OCI-M1 (cell line): ENCODE measurements around the gene FAM107B.

Experiments
- DNase-seq: peaks from one replicate; lab custom pipeline; 2025; lab: John Stamatoyannopoulos, UW

FAM107B gene

DNA sequence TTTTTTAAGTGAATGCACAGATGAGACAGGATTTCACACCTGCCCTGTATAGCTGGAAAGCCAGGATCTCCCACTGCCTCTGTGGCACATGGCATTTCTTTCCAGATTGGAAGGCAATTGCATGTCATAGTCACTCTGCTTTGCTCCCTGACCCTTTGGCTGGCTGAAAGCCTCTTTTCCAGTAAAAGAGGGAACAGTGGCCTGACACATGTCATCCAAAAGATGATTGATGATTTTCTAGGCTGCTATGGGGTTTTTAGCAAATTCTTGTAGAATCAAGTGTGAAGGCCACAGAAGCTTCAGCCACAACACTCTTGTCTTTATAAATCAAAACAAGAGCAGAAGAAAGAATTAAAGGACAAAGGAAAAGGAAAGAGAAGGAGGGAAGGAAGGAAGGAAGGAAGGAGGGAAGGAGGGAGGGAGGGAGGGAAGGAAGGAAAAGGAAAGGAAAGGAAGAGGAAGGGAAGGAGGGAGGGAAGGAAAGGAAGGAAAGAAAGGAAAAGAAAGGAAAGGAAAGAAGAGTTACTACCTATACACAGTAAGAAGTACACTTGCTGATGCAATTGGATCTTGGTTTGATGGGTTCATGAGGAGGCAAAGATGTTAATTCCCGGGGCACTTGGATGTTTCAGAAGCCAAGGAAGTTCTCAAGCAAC lies 285.0 kb downstream of the FAM107B start:
- DNase-seq: no peak

- DNase-seq: no peak
Measured at GRCh38 chr10:14487488-14487883, 287.2 kb downstream of the FAM107B start.

GRCh38 chr10:14486777-14487487 lies 287.8 kb downstream of the FAM107B start:
- no peak for DNase-seq

- no peak for DNase-seq
Measured at GRCh38 chr10:14485986-14486385, 288.7 kb downstream of the FAM107B start.

DNA sequence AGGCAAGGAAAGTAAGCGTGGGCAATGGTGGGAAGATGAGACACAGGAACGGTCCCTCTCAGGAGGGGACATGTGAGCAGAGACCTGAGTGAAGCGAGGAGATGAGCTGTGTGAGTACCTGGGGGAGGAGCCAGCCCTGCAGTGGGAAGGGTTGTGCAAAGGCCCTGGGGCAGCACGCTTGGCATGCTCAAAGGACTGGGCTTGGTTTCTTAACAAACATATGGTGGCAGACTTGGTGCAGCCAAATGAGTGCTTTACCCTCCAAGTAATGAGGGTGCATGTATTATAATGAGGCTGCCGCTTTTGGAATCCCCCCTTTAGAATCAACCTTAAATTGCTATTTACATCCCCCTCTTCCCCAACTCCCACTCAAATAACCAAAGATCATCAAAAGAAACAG lies 291.3 kb downstream of the FAM107B start:
- DNase-seq: no peak

DNA sequence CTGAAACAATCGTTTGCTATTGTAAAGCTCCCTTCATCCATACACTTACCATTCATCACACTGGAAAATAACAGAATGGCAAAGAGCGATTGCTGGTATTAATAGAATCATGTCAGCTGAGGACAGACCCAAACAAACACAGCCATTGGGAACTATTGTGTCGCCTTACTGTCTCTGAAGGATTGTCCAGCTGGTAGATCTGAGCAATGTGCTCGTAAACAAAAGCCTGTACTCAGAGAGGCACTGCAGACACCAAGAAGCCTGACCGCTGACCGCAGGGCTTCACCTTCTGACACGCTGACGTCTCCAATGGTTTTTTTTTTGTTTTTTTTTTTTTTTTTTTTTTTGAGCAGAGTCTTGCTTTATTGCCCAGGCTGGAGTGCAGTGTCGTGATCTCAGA lies 292.9 kb downstream of the FAM107B start:
- no peak for DNase-seq

DNA sequence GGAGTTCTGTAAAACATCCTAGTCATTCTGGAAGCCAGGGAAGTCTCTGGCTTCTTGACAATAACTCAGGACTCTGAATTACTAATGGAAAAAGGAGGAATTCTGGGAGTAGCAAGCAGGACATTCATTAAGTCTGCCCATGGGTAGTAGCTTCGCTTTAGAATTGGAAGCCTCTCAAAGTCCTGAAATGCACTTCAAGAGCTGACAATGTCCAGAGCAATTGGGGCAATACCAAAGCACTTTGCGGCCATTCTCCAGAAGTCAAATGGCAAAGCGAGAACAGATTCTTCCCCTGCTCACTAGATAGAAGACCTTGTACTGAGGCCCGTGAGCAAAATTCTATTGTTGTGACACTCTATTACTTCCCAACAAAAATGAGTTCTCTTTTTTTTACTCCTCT lies 293.7 kb downstream of the FAM107B start:
- DNase-seq: no peak

DNA sequence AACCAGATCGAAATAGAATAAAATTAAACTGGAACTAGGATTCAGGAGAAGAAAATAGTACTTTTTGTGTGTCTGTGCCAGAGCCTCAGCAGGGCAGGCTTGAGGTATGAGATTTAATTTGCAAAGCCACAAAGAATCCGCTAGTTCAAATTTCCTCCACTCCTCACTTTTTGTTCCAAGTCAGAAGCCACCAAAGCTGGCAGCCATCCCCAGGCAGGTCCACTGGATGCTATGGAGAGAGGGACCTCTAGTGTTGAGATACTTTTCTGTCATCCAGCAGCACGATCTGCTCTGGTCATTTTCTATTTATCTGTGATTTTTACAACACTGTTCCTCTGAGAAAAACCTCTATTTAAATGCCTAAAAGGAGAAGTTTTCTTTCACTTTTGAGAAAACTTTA lies 296.1 kb downstream of the FAM107B start:
- DNase-seq: peak; percentile 27

DNA sequence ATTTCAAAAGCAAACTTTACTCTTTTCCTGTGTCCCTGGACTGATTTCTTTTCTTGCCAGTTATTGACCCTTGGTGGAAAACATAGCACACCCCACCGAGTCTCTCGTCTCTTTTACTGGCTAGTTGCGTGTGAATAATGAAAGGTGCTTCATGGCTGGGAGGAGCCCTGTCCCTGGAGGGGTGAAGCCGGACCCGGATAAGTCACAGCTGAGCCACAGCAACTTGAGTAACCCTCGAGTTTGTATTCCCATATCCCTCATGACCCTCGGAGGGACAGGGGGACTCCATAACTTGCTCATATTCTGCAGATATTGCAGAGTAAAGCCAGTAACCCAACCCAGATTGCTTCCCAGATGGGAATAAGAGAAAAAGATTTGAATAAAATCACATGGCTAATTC lies 296.5 kb downstream of the FAM107B start:
- DNase-seq: no peak

GRCh38 chr10:14477408-14477710 lies 297.3 kb downstream of the FAM107B start:
- no peak for DNase-seq

- no peak for DNase-seq
Measured at GRCh38 chr10:14476641-14477407, 297.9 kb downstream of the FAM107B start.

DNA sequence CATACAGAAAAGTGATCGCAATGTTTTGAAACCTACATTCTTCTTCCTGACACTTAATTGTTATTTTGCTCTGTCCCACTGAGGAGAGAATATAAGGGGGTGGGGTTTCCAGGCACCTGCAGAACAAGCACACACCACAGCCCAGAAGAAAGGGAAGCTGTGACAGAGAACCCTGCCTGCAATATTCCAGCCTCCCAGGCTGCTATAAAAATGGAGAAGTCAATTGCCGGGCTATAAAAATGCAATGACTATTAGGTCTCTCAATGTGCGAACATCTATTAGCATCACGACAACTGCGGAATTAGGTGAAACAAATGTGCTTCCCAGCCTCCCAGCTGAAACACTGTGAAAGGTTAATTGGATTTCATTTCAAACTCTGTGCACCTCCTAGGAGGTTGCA lies 298.7 kb downstream of the FAM107B start:
- no peak for DNase-seq

DNA sequence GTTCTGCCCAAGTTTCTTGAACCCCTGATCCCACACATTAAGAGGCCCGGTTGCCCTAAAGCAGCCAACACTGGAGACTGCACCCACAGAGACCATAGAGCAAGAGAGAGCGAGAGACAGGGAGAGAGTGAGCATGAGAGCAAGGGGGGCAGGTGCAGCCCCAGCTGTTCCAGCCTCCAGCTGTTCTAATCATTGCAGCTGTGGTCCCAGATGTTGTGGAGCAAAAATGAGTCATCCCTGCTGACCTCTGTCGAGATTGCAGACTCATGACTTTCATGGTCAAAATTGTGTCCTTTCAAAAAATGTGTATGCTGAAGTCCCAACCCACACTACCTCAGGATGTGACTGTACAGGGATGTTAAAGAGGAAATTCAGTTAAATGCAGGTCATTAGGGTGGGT lies 300.0 kb downstream of the FAM107B start:
- DNase-seq: no peak

GRCh38 chr10:14470920-14471319 lies 303.8 kb downstream of the FAM107B start:
- no peak for DNase-seq

DNA sequence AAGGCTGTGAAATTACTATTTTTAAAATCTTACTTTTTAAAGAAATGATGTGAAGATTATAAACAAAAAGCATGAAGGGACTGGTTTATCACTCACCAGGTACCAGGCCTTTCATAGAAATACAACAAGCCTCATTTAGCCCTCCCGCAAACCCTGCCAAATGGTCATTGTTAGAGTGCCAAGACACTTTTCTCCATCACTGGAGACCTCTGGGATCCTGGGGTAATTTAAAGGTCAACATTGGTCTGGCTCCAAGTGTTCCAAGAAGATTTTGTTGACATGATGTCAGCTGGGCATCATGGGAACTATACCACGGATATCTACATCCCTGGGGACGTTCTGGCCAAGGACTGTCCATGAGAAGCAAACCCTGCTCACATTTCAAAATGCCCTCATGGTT lies 306.0 kb downstream of the FAM107B start:
- no peak for DNase-seq
